ENCODE results near the gene ERG.

DNA sequence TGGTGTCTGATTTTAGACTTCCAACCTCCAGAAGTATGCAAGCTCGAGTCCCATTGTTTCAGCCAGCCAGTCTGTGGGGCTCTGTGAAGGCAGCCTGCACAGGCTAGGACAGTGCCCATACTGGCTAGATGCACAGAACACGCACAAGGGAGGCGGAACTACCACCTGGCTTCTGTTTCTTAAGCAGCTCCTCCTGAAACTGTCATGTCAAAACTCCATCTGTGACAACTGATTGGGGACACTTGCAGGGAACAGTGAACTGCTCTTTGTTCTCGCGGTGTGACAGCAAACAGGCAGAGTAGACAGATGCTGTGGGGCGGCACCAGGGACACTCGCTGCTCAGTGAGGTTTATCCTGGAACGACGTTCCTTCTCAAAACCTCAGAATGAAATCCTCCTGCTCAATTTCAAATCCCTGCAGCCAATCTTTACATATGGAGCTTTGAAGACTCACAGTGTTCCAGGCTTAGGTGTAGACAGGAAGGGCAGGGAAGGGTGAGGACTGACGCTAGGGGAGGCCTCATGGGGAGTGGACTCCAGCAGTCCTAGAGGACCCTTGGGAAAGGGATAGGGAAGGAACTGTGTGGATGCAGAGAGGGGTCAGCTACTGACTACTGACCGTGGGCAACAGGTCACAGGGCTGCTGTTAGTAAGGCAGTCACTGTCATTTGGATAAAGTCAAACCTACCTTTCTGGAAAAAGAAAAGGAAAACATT lies 73.8 kb downstream of the ERG start:
- no peak for TF ChIP-seq CTCF (IDR thresholded peaks at IDR 0.05; ENCODE audit: low read depth, low read length, missing input control)
- no peak for TF ChIP-seq JUND (IDR thresholded peaks at IDR 0.05)
- no peak for TF ChIP-seq GABPA (IDR thresholded peaks at IDR 0.05 in 1 of 2, conservative IDR thresholded peaks at IDR 0.05 in 1 of 2)
- no peak for TF ChIP-seq MAX (IDR thresholded peaks at IDR 0.05)
- no peak for TF ChIP-seq RAD21 (IDR thresholded peaks at IDR 0.05)
- no peak for TF ChIP-seq ZBTB33 (IDR thresholded peaks at IDR 0.05)
- TF ChIP-seq, protein P1, sequence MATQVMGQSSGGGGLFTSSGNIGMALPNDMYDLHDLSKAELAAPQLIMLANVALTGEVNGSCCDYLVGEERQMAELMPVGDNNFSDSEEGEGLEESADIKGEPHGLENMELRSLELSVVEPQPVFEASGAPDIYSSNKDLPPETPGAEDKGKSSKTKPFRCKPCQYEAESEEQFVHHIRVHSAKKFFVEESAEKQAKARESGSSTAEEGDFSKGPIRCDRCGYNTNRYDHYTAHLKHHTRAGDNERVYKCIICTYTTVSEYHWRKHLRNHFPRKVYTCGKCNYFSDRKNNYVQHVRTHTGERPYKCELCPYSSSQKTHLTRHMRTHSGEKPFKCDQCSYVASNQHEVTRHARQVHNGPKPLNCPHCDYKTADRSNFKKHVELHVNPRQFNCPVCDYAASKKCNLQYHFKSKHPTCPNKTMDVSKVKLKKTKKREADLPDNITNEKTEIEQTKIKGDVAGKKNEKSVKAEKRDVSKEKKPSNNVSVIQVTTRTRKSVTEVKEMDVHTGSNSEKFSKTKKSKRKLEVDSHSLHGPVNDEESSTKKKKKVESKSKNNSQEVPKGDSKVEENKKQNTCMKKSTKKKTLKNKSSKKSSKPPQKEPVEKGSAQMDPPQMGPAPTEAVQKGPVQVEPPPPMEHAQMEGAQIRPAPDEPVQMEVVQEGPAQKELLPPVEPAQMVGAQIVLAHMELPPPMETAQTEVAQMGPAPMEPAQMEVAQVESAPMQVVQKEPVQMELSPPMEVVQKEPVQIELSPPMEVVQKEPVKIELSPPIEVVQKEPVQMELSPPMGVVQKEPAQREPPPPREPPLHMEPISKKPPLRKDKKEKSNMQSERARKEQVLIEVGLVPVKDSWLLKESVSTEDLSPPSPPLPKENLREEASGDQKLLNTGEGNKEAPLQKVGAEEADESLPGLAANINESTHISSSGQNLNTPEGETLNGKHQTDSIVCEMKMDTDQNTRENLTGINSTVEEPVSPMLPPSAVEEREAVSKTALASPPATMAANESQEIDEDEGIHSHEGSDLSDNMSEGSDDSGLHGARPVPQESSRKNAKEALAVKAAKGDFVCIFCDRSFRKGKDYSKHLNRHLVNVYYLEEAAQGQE (IDR thresholded peaks at IDR 0.05): no peak
- no peak for TF ChIP-seq SP1 (IDR thresholded peaks at IDR 0.05)
- TF ChIP-seq, protein P2, sequence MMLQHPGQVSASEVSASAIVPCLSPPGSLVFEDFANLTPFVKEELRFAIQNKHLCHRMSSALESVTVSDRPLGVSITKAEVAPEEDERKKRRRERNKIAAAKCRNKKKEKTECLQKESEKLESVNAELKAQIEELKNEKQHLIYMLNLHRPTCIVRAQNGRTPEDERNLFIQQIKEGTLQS (IDR thresholded peaks at IDR 0.05): no peak
- TF ChIP-seq EGR1 (IDR thresholded peaks at IDR 0.05; ENCODE audit: low read depth in 2 of 2): no peak
- no peak for TF ChIP-seq TAF1 (conservative IDR thresholded peaks at IDR 0.05)
- no peak for TF ChIP-seq RXRA (IDR thresholded peaks at IDR 0.05)
- no peak for TF ChIP-seq FOXA1 (IDR thresholded peaks at IDR 0.05)
